GM12878 (cell line): ENCODE data around the gene RASAL3.

Experiments used
- BHLHE40 ChIP-seq, 2 experiments: fragments of 450-650 bp in 1 of 2; IDR thresholded peaks; 2 replicates each; pipeline ENCODE4 v1.6.1; 2011 to 2017; ENCODE audit warnings: low read depth in 2 of 2, borderline replicate concordance in 1 of 2, improper control_type of control experiment in 1 of 2, low read length in 1 of 2, mild to moderate bottlenecking in 1 of 2
- CTCF ChIP-seq, 3 experiments: IDR thresholded peaks in 2 of 3; conservative IDR thresholded peaks in 1 of 3; 2 replicates each; pipeline ENCODE4 v1.5.1; 2011; ENCODE audit warnings: low read depth in 3 of 3, low read length in 3 of 3, mild to moderate bottlenecking in 3 of 3, control low read depth in 2 of 3, moderate library complexity in 2 of 3, inconsistent platforms in 1 of 3, mixed read lengths in 1 of 3; ENCODE audit not compliant: control insufficient read depth in 2 of 3, insufficient read depth in 1 of 3; ENCODE audit errors: extremely low read depth in 1 of 3
- EP300 ChIP-seq, 2 experiments: fragments of 150-350 bp in 1 of 2; IDR thresholded peaks; 2 replicates each; pipeline ENCODE4 v1.6.1; 2011 to 2012; ENCODE audit warnings: low read depth in 2 of 2, low read length in 2 of 2, borderline replicate concordance in 1 of 2, improper control_type of control experiment in 1 of 2, inconsistent platforms in 1 of 2; ENCODE audit not compliant: control insufficient read depth in 1 of 2
- FOXM1 ChIP-seq: IDR thresholded peaks from 2 replicates; pipeline ENCODE4 v1.6.1; 2012; ENCODE audit warnings: low read depth, mild to moderate bottlenecking, inconsistent platforms, low read length, moderate library complexity
- NR2C2 ChIP-seq: IDR thresholded peaks from 2 replicates; pipeline ENCODE4 v1.6.1; 2011; ENCODE audit warnings: borderline replicate concordance, low read depth; ENCODE audit not compliant: control insufficient read depth, insufficient read length
- POLR2A ChIP-seq: IDR thresholded peaks from 2 replicates; pipeline ENCODE4 v1.6.1; 2011; ENCODE audit warnings: low read depth, mild to moderate bottlenecking, low read length
- SP1 ChIP-seq: IDR thresholded peaks from one replicate; pipeline ENCODE4 v1.6.1; 2011; ENCODE audit warnings: low read depth, low read length
- TAF1 ChIP-seq: IDR thresholded peaks from 2 replicates; pipeline ENCODE4 v1.6.1; 2011; ENCODE audit warnings: mild to moderate bottlenecking, low read depth, low read length, borderline replicate concordance
- TF ChIP-seq, protein P1 (sequence below): IDR thresholded peaks from 2 replicates; pipeline ENCODE4 v1.6.1; 2011; ENCODE audit warnings: borderline replicate concordance, low read depth, mild to moderate bottlenecking, moderate library complexity, low read length; ENCODE audit not compliant: insufficient read depth, poor library complexity, severe bottlenecking
- TF ChIP-seq, protein P2 (sequence below): fragments of 450-650 bp; IDR thresholded peaks from 2 replicates; pipeline ENCODE4 v1.6.1; 2017; ENCODE audit warnings: mild to moderate bottlenecking
- TF ChIP-seq, protein P3 (sequence below): IDR thresholded peaks from 2 replicates; pipeline ENCODE4 v1.6.1; 2012; ENCODE audit warnings: low read depth, low read length, improper control_type of control experiment

GRCh38 chr19:15441317-15441716, 23.0 kb downstream of the RASAL3 start:
- TF ChIP-seq POLR2A (no peak), CTCF (IDR thresholded peaks at IDR 0.05 in 2 of 3, conservative IDR thresholded peaks at IDR 0.05 in 1 of 3; ENCODE audit: control insufficient read depth in 2 of 3, extremely low read depth in 1 of 3, insufficient read depth in 1 of 3, low read depth in 3 of 3, low read length in 3 of 3) (no peak), EP300 (IDR thresholded peaks at IDR 0.05; ENCODE audit: borderline replicate concordance in 1 of 2, control insufficient read depth in 1 of 2, low read depth in 2 of 2, low read length in 2 of 2) (no peak), NR2C2 (no peak), TAF1 (no peak), SP1 (no peak), BHLHE40 (IDR thresholded peaks at IDR 0.05; ENCODE audit: borderline replicate concordance in 1 of 2, low read depth in 2 of 2, low read length in 1 of 2) (no peak), FOXM1 (no peak)
- TF ChIP-seq, protein P1, sequence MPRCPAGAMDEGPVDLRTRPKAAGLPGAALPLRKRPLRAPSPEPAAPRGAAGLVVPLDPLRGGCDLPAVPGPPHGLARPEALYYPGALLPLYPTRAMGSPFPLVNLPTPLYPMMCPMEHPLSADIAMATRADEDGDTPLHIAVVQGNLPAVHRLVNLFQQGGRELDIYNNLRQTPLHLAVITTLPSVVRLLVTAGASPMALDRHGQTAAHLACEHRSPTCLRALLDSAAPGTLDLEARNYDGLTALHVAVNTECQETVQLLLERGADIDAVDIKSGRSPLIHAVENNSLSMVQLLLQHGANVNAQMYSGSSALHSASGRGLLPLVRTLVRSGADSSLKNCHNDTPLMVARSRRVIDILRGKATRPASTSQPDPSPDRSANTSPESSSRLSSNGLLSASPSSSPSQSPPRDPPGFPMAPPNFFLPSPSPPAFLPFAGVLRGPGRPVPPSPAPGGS: no peak
- TF ChIP-seq, protein P2, sequence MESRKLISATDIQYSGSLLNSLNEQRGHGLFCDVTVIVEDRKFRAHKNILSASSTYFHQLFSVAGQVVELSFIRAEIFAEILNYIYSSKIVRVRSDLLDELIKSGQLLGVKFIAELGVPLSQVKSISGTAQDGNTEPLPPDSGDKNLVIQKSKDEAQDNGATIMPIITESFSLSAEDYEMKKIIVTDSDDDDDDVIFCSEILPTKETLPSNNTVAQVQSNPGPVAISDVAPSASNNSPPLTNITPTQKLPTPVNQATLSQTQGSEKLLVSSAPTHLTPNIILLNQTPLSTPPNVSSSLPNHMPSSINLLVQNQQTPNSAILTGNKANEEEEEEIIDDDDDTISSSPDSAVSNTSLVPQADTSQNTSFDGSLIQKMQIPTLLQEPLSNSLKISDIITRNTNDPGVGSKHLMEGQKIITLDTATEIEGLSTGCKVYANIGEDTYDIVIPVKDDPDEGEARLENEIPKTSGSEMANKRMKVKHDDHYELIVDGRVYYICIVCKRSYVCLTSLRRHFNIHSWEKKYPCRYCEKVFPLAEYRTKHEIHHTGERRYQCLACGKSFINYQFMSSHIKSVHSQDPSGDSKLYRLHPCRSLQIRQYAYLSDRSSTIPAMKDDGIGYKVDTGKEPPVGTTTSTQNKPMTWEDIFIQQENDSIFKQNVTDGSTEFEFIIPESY: no peak
- TF ChIP-seq, protein P3, sequence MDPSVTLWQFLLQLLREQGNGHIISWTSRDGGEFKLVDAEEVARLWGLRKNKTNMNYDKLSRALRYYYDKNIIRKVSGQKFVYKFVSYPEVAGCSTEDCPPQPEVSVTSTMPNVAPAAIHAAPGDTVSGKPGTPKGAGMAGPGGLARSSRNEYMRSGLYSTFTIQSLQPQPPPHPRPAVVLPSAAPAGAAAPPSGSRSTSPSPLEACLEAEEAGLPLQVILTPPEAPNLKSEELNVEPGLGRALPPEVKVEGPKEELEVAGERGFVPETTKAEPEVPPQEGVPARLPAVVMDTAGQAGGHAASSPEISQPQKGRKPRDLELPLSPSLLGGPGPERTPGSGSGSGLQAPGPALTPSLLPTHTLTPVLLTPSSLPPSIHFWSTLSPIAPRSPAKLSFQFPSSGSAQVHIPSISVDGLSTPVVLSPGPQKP: no peak
